ENCODE results near the gene KIZ.

- TF ChIP-seq EZH2 (IDR thresholded peaks at IDR 0.05; ENCODE audit: low read depth, unreplicated experiment) = no peak
- TF ChIP-seq, protein P1, sequence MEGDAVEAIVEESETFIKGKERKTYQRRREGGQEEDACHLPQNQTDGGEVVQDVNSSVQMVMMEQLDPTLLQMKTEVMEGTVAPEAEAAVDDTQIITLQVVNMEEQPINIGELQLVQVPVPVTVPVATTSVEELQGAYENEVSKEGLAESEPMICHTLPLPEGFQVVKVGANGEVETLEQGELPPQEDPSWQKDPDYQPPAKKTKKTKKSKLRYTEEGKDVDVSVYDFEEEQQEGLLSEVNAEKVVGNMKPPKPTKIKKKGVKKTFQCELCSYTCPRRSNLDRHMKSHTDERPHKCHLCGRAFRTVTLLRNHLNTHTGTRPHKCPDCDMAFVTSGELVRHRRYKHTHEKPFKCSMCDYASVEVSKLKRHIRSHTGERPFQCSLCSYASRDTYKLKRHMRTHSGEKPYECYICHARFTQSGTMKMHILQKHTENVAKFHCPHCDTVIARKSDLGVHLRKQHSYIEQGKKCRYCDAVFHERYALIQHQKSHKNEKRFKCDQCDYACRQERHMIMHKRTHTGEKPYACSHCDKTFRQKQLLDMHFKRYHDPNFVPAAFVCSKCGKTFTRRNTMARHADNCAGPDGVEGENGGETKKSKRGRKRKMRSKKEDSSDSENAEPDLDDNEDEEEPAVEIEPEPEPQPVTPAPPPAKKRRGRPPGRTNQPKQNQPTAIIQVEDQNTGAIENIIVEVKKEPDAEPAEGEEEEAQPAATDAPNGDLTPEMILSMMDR (conservative IDR thresholded peaks at IDR 0.05; ENCODE audit: low read depth in 2 of 2) = 0 out of 4 replicates have a peak, but pooled peaks of 1 of the 2 experiments have one; percentile 16
- TF ChIP-seq CREB1 (CRISPR knock-in tag; IDR thresholded peaks at IDR 0.05; ENCODE audit: low read depth) = no peak
- no peak for TF ChIP-seq REST (IDR thresholded peaks at IDR 0.05; ENCODE audit: unreplicated experiment)
- no peak for TF ChIP-seq POLR2AphosphoS5 (IDR thresholded peaks at IDR 0.05; ENCODE audit: low read depth)
- no peak for TF ChIP-seq EZH2phosphoT487 (IDR thresholded peaks at IDR 0.05; ENCODE audit: unreplicated experiment)
- no peak for TF ChIP-seq JUNB (IDR thresholded peaks at IDR 0.05; ENCODE audit: unreplicated experiment)
- TF ChIP-seq ZNF114 (CRISPR knock-in tag; IDR thresholded peaks at IDR 0.05) = no peak
These were observed 23.5 kb downstream of the KIZ start for GRCh38 chr20:21149344-21149743.

Measured in GM23338 (cell line).